SK-N-SH treated with all-trans-retinoic acid at 6 μM for 48 hours (cell line): ENCODE measurements around the gene COA5.

ENCODE experiments used
- BACH2 ChIP-seq: fragments of 250-450 bp; sonication (Bioruptor Pico); IDR thresholded peaks from 2 replicates; pipeline ENCODE4 v1.9.0; 2021; ENCODE audit warnings: mild to moderate bottlenecking, borderline replicate concordance
- PPARA ChIP-seq: fragments of 250-450 bp; sonication (Bioruptor Pico); IDR thresholded peaks from 2 replicates; pipeline ENCODE4 v1.5.0; 2020; ENCODE audit warnings: mild to moderate bottlenecking, borderline replicate concordance
- TF ChIP-seq, protein P1 (sequence below): fragments of 250-450 bp; sonication (Bioruptor Pico); IDR thresholded peaks from 2 replicates; pipeline ENCODE4 v1.5.0; 2020; ENCODE audit warnings: mild to moderate bottlenecking, moderate library complexity

DNA sequence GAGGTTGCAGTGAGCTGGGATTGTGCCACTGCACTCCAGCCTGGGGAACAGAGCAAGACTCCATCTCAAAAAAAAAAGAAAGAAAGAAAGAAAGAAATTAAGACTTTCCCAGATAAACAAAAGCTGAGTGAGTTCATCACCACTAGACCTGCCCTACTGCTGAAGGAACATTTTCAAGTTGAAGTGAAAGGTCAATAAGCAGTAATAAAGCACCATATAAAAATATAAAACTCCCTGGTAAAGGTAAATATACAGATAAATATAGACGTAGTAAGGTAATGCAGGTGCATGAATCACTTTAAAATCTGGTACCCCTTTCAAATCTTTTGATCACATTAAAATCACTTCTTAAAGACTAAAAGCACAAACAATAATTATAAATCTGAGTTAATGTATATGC is 42.7 kb upstream of the COA5 start:
- no peak for TF ChIP-seq PPARA (CRISPR knock-in tag)
- TF ChIP-seq, protein P1, sequence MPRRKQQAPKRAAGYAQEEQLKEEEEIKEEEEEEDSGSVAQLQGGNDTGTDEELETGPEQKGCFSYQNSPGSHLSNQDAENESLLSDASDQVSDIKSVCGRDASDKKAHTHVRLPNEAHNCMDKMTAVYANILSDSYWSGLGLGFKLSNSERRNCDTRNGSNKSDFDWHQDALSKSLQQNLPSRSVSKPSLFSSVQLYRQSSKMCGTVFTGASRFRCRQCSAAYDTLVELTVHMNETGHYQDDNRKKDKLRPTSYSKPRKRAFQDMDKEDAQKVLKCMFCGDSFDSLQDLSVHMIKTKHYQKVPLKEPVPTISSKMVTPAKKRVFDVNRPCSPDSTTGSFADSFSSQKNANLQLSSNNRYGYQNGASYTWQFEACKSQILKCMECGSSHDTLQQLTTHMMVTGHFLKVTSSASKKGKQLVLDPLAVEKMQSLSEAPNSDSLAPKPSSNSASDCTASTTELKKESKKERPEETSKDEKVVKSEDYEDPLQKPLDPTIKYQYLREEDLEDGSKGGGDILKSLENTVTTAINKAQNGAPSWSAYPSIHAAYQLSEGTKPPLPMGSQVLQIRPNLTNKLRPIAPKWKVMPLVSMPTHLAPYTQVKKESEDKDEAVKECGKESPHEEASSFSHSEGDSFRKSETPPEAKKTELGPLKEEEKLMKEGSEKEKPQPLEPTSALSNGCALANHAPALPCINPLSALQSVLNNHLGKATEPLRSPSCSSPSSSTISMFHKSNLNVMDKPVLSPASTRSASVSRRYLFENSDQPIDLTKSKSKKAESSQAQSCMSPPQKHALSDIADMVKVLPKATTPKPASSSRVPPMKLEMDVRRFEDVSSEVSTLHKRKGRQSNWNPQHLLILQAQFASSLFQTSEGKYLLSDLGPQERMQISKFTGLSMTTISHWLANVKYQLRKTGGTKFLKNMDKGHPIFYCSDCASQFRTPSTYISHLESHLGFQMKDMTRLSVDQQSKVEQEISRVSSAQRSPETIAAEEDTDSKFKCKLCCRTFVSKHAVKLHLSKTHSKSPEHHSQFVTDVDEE: no peak
- TF ChIP-seq BACH2 (CRISPR knock-in tag): no peak
